Measurements from ENCODE around the gene FOXL3. TPM values are rescaled to one million over a fixed set of nuclear protein-coding genes. Genes with fewer than 3 reads are reported as not detected.

The FOXL3 gene
- total RNA-seq, 6 experiments from 2014 or later = not detected

DNA sequence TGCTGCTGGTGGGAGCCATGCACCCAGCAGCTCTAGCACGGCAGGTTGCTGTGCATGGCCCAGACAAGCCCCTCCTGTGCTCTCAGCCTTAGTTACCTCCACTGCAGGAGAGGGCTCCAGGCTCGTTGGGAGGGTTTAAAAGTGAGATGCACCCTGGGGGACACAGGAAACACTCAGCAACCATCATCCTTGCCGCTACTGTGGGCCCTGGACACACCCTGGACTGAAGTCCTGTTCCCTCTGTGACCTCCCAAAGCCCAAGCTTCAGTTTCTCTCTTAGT is 49.0 kb downstream of the FOXL3 start:
- peaks cover 8% of the 10 kb centered on the region; the same call in 1 of the 2 replicates for H3K36me3 Mint-ChIP-seq (ENCODE audit: low read depth)
- H3K4me3 Mint-ChIP-seq = no peak overlapping the region
- peaks cover 15% of the 10 kb centered on the region for H3K9me3 Mint-ChIP-seq
- TF ChIP-seq, protein P1, sequence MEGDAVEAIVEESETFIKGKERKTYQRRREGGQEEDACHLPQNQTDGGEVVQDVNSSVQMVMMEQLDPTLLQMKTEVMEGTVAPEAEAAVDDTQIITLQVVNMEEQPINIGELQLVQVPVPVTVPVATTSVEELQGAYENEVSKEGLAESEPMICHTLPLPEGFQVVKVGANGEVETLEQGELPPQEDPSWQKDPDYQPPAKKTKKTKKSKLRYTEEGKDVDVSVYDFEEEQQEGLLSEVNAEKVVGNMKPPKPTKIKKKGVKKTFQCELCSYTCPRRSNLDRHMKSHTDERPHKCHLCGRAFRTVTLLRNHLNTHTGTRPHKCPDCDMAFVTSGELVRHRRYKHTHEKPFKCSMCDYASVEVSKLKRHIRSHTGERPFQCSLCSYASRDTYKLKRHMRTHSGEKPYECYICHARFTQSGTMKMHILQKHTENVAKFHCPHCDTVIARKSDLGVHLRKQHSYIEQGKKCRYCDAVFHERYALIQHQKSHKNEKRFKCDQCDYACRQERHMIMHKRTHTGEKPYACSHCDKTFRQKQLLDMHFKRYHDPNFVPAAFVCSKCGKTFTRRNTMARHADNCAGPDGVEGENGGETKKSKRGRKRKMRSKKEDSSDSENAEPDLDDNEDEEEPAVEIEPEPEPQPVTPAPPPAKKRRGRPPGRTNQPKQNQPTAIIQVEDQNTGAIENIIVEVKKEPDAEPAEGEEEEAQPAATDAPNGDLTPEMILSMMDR (IDR thresholded peaks at IDR 0.05) = no peak
- peaks cover 15% of the 10 kb centered on the region for H3K27me3 Mint-ChIP-seq (ENCODE audit: insufficient read depth)
- no peaks in the 10 kb centered on the region for H3K4me1 Mint-ChIP-seq (ENCODE audit: low read depth)
- no peak for DNase-seq
- no peak overlapping the region for H3K27ac Mint-ChIP-seq

DNA sequence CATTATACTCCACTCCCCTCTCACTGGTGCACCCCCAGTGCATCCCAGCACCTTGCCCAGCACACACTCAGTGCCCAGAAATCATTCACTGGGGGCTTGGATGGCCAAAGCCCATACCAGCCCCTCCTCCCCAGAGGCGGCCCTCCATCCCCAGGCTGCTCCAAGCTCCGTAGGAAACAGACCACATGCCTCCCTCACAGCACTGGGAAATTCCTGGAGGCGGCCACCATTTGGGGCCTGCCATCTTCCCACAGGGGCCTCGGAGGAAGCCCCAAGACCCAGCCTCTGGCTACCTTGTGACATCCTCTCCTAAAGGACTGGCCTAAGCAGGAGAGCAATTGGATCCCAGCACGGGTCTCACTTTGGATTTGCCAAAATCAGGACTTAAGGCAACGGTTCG is 49.7 kb downstream of the FOXL3 start:
- H3K27me3 Mint-ChIP-seq (ENCODE audit: insufficient read depth) = peaks cover 15% of the 10 kb centered on the region
- H3K4me1 Mint-ChIP-seq (ENCODE audit: low read depth) = no peaks in the 10 kb centered on the region
- H3K4me3 Mint-ChIP-seq = no peak overlapping the region
- H3K36me3 Mint-ChIP-seq (ENCODE audit: low read depth) = peaks cover 5% of the 10 kb centered on the region; the same call in 1 of the 2 replicates
- H3K27ac Mint-ChIP-seq = no peak overlapping the region
- TF ChIP-seq, protein P1 (IDR thresholded peaks at IDR 0.05) = no peak
- peaks cover 9% of the 10 kb centered on the region for H3K9me3 Mint-ChIP-seq
- DNase-seq = no peak

DNA sequence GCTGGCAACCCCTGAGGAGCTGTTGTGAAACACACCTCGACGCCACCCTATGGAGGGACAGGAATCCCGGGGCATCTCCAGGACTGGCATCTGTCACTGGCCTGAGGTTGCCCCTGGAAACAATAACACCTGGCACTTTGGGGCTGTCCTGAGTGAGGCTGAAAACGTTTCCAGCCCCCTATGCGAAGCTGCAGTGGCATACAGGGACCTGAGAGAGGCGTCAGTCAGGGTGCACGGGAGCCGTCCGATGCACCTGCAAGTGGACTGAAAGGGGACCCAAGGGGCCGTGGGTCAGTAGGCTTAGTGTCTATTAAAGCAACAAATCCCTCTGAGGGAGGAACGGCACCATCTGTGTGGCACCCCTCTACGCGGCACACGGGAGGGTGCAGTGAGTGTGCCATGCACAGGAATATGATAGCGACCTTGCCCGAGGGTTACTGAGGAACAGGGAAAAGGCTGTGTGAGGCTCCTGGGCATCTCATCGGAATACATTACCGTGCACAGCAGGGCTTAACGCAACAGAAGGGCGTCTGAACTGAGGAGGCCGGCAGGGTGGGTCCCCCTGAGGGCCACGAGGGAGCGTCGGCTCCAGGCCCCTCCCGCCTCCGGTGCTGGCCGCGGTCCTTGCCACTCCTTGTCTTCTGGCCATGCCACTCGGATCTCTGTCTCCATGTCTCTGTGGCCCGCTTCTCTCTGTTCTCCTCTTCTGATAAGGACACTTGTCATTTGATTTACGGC is 50.4 kb downstream of the FOXL3 start:
- no peak for DNase-seq
- no peaks in the 10 kb centered on the region for H3K36me3 Mint-ChIP-seq (ENCODE audit: low read depth)
- TF ChIP-seq, protein P1 (IDR thresholded peaks at IDR 0.05) = no peak
- H3K4me1 Mint-ChIP-seq (ENCODE audit: low read depth) = no peaks in the 10 kb centered on the region
- H3K4me3 Mint-ChIP-seq = no peak overlapping the region
- H3K27me3 Mint-ChIP-seq (ENCODE audit: insufficient read depth) = peaks cover 17% of the 10 kb centered on the region
- no peak overlapping the region for H3K27ac Mint-ChIP-seq
- H3K9me3 Mint-ChIP-seq = peaks cover 2% of the 10 kb centered on the region

Other genes starting within 250 kb of the FOXL3 start
- 10 to 100 TPM; 22.2 to 31.1 (median 23.2) TPM for gene FAM20C, start 97.6 kb upstream of the FOXL3 start, total RNA-seq (2021; fragmentation: NEBNext Ultra II Directional; extraction: Animal tissue kit (Norgen Biotek cat#: 25700))
- 1 to 10 TPM; 7.1 to 8.7 (median 7.8) TPM for gene PDGFA, start 229.7 kb downstream of the FOXL3 start, total RNA-seq (2021; fragmentation: NEBNext Ultra II Directional; extraction: Animal tissue kit (Norgen Biotek cat#: 25700))